ENCODE measurements around the gene NOC4L.
A peak's percentile ranks its signal among the peaks of the same experiment; 100 is the strongest.

NOC4L gene

GRCh38 chr12:132188916-132189325 lies 44.7 kb downstream of the NOC4L start:
- no peak for TF ChIP-seq CTCF (IDR thresholded peaks at IDR 0.05; ENCODE audit: low read length, missing control alignments)
- H3K4me3 ChIP-seq (replicated peaks; ENCODE audit: low read depth, low read length), result peak overlapping the region; percentile 58
- no peak for DNase-seq (ENCODE audit: low read depth)

- peak overlapping the region; percentile 58 for H3K4me3 ChIP-seq (replicated peaks; ENCODE audit: low read depth, low read length)
- DNase-seq (ENCODE audit: low read depth), result peak; percentile 93
- TF ChIP-seq CTCF (IDR thresholded peaks at IDR 0.05; ENCODE audit: low read length, missing control alignments), result no peak
These were observed 45.2 kb downstream of the NOC4L start for GRCh38 chr12:132189378-132190011.

- TF ChIP-seq CTCF (IDR thresholded peaks at IDR 0.05; ENCODE audit: low read length, missing control alignments), result no peak
- DNase-seq (ENCODE audit: low read depth), result no peak
- H3K4me3 ChIP-seq (replicated peaks; ENCODE audit: low read depth, low read length), result peak overlapping the region; percentile 58
These were observed 45.9 kb downstream of the NOC4L start for GRCh38 chr12:132190012-132190755.

GRCh38 chr12:132190834-132191500 lies 46.7 kb downstream of the NOC4L start:
- no peak for DNase-seq (ENCODE audit: low read depth)
- TF ChIP-seq CTCF (IDR thresholded peaks at IDR 0.05; ENCODE audit: low read length, missing control alignments), result no peak
- H3K4me3 ChIP-seq (replicated peaks; ENCODE audit: low read depth, low read length), result no peak overlapping the region

- H3K4me3 ChIP-seq (replicated peaks; ENCODE audit: low read depth, low read length), result no peak overlapping the region
- no peak for TF ChIP-seq CTCF (IDR thresholded peaks at IDR 0.05; ENCODE audit: low read length, missing control alignments)
- DNase-seq (ENCODE audit: low read depth), result no peak
These were observed 47.7 kb downstream of the NOC4L start for GRCh38 chr12:132191715-132192553.

- no peak for DNase-seq (ENCODE audit: low read depth)
- H3K4me3 ChIP-seq (replicated peaks; ENCODE audit: low read depth, low read length), result no peak overlapping the region
These were observed 49.8 kb downstream of the NOC4L start for GRCh38 chr12:132194056-132194455.

More at GRCh38 chr12:132194056-132194455, 49.8 kb downstream of the NOC4L start:
- TF ChIP-seq CTCF (IDR thresholded peaks at IDR 0.05; ENCODE audit: low read length, missing control alignments), result peak; percentile 28

All from fibroblast of pulmonary artery (primary cell).